ENCODE results near the gene L1TD1.
"Not testable (repeated sequence)": the region's sequence is repeated elsewhere in the genome, so short reads cannot be mapped to it uniquely, and the experiment has no call there.

DNA sequence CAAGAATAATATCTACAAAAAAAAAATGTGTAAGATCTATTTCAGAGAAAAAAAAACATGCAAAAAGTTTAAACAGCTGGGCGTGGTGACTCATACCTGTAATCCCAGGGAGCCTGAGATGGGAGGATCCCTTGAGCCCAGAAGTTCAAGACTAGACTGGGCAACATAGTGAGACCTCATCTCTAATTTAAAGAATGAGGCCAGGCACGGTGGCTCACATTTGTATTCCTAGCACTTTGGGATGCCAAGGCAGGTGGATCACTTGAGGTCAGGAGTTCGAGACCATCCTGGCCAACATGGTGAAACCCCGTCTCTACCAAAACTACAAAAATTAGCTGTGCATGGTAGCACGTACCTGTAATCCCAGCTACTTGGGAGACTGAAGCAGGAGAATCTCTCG is 9.4 kb upstream of the L1TD1 start:
- TF ChIP-seq, protein P1, sequence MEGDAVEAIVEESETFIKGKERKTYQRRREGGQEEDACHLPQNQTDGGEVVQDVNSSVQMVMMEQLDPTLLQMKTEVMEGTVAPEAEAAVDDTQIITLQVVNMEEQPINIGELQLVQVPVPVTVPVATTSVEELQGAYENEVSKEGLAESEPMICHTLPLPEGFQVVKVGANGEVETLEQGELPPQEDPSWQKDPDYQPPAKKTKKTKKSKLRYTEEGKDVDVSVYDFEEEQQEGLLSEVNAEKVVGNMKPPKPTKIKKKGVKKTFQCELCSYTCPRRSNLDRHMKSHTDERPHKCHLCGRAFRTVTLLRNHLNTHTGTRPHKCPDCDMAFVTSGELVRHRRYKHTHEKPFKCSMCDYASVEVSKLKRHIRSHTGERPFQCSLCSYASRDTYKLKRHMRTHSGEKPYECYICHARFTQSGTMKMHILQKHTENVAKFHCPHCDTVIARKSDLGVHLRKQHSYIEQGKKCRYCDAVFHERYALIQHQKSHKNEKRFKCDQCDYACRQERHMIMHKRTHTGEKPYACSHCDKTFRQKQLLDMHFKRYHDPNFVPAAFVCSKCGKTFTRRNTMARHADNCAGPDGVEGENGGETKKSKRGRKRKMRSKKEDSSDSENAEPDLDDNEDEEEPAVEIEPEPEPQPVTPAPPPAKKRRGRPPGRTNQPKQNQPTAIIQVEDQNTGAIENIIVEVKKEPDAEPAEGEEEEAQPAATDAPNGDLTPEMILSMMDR (IDR thresholded peaks at IDR 0.05) = not testable (repeated sequence)
- TF ChIP-seq POLR2A (IDR thresholded peaks at IDR 0.05) = not testable (repeated sequence)
